Measurements from ENCODE around the gene AHCYL2.
A peak's percentile ranks its signal among the peaks of the same experiment; 100 is the strongest.
"Not testable (repeated sequence)": the region's sequence is repeated elsewhere in the genome, so short reads cannot be mapped to it uniquely, and the experiment has no call there.

Gene AHCYL2

GRCh38 chr7:129244220-129244619, 19.4 kb downstream of the AHCYL2 start:
- DNase-seq (ENCODE audit: low read depth in 2 of 2) = no peak

- DNase-seq (ENCODE audit: low read depth in 2 of 2) = no peak
These were observed 20.7 kb downstream of the AHCYL2 start for GRCh38 chr7:129245533-129245932.

DNA sequence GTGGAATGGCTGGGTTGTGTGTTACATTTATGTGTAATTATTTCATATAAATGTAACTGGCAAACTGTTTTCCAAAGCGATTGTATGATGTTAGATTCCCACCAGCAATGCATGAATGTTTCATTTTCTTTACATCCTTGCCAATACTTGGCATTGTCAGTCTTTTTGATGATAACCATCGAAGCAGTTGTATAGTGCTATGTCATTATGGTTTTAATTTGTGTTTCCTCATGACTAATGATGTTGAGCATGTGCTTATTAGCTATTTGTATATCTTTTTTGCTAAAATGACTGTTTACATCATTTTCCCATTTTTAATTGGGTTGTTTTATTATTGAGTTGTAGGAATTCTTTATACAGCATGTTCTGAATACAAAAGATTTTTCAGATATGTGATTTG, 22.3 kb downstream of the AHCYL2 start:
- no peak for DNase-seq (ENCODE audit: low read depth in 2 of 2)

GRCh38 chr7:129252128-129252527, 27.3 kb downstream of the AHCYL2 start:
- no peak for DNase-seq (ENCODE audit: low read depth in 2 of 2)

GRCh38 chr7:129252603-129253002, 27.8 kb downstream of the AHCYL2 start:
- DNase-seq (ENCODE audit: low read depth in 2 of 2) = not testable (repeated sequence)

GRCh38 chr7:129255800-129256199, 31.0 kb downstream of the AHCYL2 start:
- no peak for DNase-seq (ENCODE audit: low read depth in 2 of 2)

GRCh38 chr7:129256221-129256620, 31.4 kb downstream of the AHCYL2 start:
- DNase-seq (ENCODE audit: low read depth in 2 of 2) = no peak

GRCh38 chr7:129257168-129257567, 32.3 kb downstream of the AHCYL2 start:
- DNase-seq (ENCODE audit: low read depth in 2 of 2) = no peak

DNA sequence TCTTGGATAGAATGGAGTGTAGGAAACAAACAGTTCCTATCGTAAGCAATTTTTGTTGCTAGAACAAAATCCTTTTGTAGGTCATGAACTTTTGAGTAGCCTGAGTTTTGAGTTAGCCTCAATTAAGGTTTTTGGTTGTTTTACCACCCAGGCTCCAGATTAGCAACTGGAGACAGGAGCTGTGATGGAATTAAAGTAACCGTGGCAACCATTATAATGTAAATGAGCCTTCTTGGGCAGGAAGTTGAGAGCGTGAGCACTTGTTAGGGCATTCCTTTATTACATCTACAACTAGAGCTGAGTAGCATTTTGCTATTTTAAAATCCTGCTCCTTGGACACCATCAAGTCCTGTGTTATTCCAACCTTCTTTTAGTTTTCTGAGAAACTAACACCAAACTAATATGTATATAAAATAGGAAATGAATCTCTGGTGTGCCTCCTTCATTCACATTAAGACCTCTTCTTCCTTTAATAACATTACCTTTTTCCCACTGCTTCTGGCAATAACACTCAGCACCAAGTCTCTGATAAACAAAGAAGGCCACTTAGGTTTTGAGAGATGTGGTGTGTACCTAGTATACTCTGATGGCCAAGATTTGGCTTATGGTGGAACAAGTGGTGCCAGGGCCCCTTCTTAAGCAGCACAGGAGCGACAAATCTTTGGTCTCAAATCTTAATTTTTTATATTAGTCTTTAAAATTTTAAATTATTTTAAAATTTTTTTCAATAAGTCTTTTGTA, 34.0 kb downstream of the AHCYL2 start:
- DNase-seq (ENCODE audit: low read depth in 2 of 2) = no peak

DNA sequence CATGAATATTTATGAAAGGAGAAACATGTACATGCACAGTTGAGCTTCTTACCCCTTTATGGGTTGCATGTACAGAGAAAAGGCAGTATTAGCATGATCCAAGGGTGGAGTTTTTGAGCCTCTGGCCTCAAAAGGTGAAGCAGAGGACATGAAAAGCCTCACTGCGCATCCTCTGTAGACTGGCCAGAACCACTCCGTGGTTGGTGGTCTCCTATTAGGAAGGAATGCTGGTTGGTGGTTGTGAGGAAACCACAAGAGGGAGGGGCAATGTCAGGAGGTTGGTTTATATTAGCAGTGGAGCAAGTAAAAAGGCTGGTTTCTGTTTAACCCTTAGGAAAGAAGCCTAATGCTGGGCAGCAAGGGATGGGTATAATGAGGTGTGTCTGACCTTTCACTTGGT, 37.5 kb downstream of the AHCYL2 start:
- no peak for DNase-seq (ENCODE audit: low read depth in 2 of 2)

DNA sequence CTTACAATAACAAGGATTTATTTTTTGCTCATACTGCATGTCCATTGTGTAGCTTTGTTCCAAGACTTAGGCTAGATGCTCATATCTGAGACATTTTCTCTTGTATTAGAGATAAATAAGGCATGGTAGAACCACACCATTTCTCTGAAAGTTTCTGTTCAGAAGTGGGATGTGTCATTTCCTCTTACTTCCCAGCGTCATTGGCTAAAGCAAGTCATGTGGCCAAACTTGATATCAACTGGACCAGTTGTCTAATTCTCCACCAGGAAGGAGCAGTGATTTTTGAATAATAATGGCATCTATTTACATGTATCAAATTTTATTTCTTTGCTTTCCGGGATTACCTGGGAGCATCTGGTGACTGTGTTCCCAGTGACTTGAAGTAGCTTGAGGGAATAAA, 38.3 kb downstream of the AHCYL2 start:
- DNase-seq (ENCODE audit: low read depth in 2 of 2) = no peak

GRCh38 chr7:129264534-129264933, 39.7 kb downstream of the AHCYL2 start:
- DNase-seq (ENCODE audit: low read depth in 2 of 2) = no peak

- no peak for DNase-seq (ENCODE audit: low read depth in 2 of 2)
These were observed 40.5 kb downstream of the AHCYL2 start for GRCh38 chr7:129265328-129265727.

- no peak for DNase-seq (ENCODE audit: low read depth in 2 of 2)
These were observed 41.4 kb downstream of the AHCYL2 start for GRCh38 chr7:129266181-129266580.

GRCh38 chr7:129270077-129270476, 45.2 kb downstream of the AHCYL2 start:
- no peak for DNase-seq (ENCODE audit: low read depth in 2 of 2)

DNA sequence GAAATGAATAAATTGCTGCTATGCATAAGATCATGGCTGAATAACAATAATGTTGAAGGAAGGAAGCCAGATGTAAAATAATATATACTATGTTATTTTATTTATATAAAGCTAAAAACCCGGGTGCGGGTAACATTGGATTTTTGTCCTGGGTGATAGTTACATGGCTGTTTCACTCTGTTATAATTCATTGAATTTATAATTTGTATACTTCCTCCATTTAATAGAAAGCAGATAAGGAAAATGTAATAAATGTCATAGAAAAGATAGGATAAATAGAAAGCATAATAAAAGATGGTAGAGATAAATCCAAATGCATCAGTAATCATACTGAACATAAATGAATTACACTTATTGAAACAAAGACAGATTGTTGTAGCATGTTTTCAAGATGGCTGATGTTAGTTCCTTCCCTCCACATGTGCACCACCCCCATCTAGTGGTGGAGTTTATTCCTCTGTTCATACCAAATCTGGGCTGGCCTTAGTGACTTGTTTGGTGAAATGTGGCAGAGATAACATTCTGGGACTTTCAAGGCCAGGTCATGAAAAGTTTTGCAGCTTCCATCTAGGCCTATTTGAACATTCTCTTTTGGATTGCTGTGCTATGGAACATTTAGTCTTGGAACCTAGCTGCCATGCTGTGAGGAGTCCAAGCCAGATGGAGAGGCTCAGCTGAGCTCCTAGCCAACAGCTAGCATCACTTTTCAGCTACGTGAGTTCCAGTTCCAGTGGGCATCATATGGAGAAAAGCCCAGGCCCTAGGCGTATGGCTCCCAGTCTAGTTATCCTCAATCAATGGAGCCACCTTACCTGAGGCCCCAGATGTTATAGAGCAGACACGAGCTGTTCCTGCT, 46.9 kb downstream of the AHCYL2 start:
- DNase-seq (ENCODE audit: low read depth in 2 of 2) = peak; percentile 32 to 55

GRCh38 chr7:129273936-129274335, 49.1 kb downstream of the AHCYL2 start:
- DNase-seq (ENCODE audit: low read depth in 2 of 2) = no peak

- DNase-seq (ENCODE audit: low read depth in 2 of 2) = no peak
These were observed 52.8 kb downstream of the AHCYL2 start for GRCh38 chr7:129277629-129278028.

DNA sequence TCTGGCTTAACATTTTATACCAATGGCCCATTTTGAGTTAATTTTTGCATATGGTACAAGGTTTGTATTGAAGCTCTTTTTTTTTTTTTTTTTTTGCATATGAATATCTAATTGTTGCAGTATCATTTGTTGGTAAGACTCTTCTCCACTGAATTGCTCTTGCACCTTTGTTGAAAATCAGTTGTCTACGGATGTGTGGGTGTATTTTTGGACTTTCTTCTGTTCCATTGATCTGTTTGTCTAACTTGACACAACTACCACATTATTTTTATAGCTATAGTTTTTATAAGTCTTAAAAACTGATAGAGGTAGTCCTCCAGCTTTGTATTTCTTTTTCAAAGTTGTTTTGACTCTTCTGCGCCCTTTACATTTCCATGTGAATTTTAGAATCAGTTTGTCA, 53.9 kb downstream of the AHCYL2 start:
- no peak for DNase-seq (ENCODE audit: low read depth in 2 of 2)

GRCh38 chr7:129279757-129280156, 54.9 kb downstream of the AHCYL2 start:
- no peak for DNase-seq (ENCODE audit: low read depth in 2 of 2)

GRCh38 chr7:129281163-129281562, 56.3 kb downstream of the AHCYL2 start:
- DNase-seq (ENCODE audit: low read depth in 2 of 2) = no peak

DNA sequence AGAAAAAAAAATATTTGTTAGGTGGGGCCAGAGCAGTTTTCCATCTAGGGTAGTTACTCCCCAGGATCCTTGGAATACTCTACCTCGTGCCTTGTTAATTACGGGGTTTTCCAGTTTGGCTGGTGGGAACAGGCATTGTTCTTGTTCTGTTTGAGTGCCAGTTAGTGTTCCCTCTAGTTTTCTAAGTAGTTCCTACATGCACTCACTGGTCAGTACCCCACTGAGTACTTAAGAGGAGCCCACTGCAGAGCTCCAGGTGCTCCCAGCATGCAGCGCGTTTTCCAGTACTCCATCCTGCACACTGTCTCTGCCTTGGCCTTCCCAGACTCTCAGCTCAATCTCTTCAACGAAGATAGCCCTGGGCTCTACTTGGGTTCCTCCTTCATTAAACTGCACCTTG, 58.0 kb downstream of the AHCYL2 start:
- DNase-seq (ENCODE audit: low read depth in 2 of 2) = no peak

GRCh38 chr7:129283936-129284335, 59.1 kb downstream of the AHCYL2 start:
- no peak for DNase-seq (ENCODE audit: low read depth in 2 of 2)
